HepG2 (cell line): ENCODE results near the gene SP3. TPM values are rescaled to one million over a fixed set of nuclear protein-coding genes. Genes with fewer than 3 reads are reported as not detected.

Experiments
- ATAC-seq: fragments of 200-7000 bp; cut with Tn5 transposase; 3 replicates; pipeline ENCODE4 v1.9.1; 2020; ENCODE audit warnings: mild to moderate bottlenecking, moderate library complexity
- BruUV-seq: library from RNA; stranded (reverse); fragments of 400-500 nt; replicated peaks from 2 replicates; lab custom pipeline; 2021; lab: Mats Ljungman, UMichigan
- CTCF ChIA-PET: fragments of 300-600 bp; formaldehyde crosslinking; extraction: SDS; loops from one replicate; lab custom pipeline; 2021; ENCODE audit warnings: low total read pairs, inconsistent platforms, low intra/inter-chr PET ratio; lab: Yijun Ruan, JAX
- POLR2A ChIA-PET: fragments of 350-600 bp; sonication (Branson Sonifier 250); formaldehyde crosslinking; loops from one replicate; lab custom pipeline; 2020; ENCODE audit warnings: antibody characterized with exemption, inconsistent platforms; lab: Yijun Ruan, JAX
- DNase-seq: peaks from one replicate; pipeline ENCODE4 v3.0.0-alpha.2; 2015; ENCODE audit warnings: low spot score
- FAIRE-seq: peaks from 3 replicates; lab custom pipeline; 2011; peaks lifted over from hg19 to GRCh38; lab: Jason Lieb, UNC
- H2AFZ ChIP-seq: one replicate; pipeline ENCODE4 v1.6.1; 2011; ENCODE audit warnings: low read length, inconsistent platforms
- H3K27ac ChIP-seq: fragments of 300-600 bp; 3 replicates; pipeline ENCODE4 v1.8.0; 2011; ENCODE audit warnings: mixed run types, mild to moderate bottlenecking, mixed read lengths, low read length, inconsistent platforms; ENCODE audit not compliant: insufficient read depth; ENCODE audit errors: extremely low read length
- H3K27me3 ChIP-seq, 2 experiments: fragments of 200-600 bp in 1 of 2; 2 replicates in 1 of 2; 3 replicates in 1 of 2; pipeline versions ENCODE4 v1.6.0 to v1.8.0; 2011; ENCODE audit warnings: low read length in 2 of 2, mild to moderate bottlenecking in 2 of 2, moderate library complexity in 2 of 2, inconsistent platforms in 1 of 2; ENCODE audit not compliant: insufficient read depth in 2 of 2, control insufficient read depth in 1 of 2
- H3K36me3 ChIP-seq, 2 experiments: fragments of 200-600 bp in 1 of 2; replicated peaks in 1 of 2; 2 replicates in 1 of 2; 3 replicates in 1 of 2; pipeline versions ENCODE4 v1.5.1 to v1.8.0; 2011; ENCODE audit warnings: low read length in 2 of 2, inconsistent platforms in 1 of 2; ENCODE audit not compliant: insufficient read depth in 2 of 2, control insufficient read depth in 1 of 2
- H3K4me1 ChIP-seq: 2 replicates; pipeline ENCODE4 v1.5.1; 2012; ENCODE audit warnings: low read length, inconsistent platforms; ENCODE audit not compliant: insufficient read depth
- H3K4me2 ChIP-seq: 2 replicates; pipeline ENCODE4 v1.6.0; 2011; ENCODE audit warnings: low read depth, low read length, inconsistent platforms
- H3K4me3 ChIP-seq, 3 experiments: fragments of 200-600 bp in 1 of 3; sonication (generic), shearing (Covaris generic) in 1 of 3; replicated peaks in 1 of 3; 2 replicates each; pipeline ENCODE4 v1.5.1; 2011 to 2016; ENCODE audit warnings: low read length in 3 of 3, inconsistent platforms in 2 of 3, low read depth in 2 of 3, mild to moderate bottlenecking in 2 of 3, control low read depth in 1 of 3, mixed read lengths in 1 of 3; ENCODE audit not compliant: insufficient read depth in 1 of 3
- H3K79me2 ChIP-seq: one replicate; pipeline ENCODE4 v1.6.1; 2011; ENCODE audit warnings: low read length, inconsistent platforms; ENCODE audit not compliant: insufficient read depth
- H3K9ac ChIP-seq: 2 replicates; pipeline ENCODE4 v1.6.0; 2011; ENCODE audit warnings: mild to moderate bottlenecking, low read depth, low read length, inconsistent platforms; ENCODE audit not compliant: insufficient read depth
- H3K9me3 ChIP-seq: 2 replicates; pipeline ENCODE4 v1.5.1; 2012; ENCODE audit warnings: mild to moderate bottlenecking, low read length
- H4K20me1 ChIP-seq: 2 replicates; pipeline ENCODE4 v1.6.0; 2011; ENCODE audit warnings: inconsistent platforms, mild to moderate bottlenecking, low read length, moderate library complexity; ENCODE audit not compliant: insufficient read depth
- ARNT2 ChIP-seq: sonication (generic); formaldehyde crosslinking; IDR thresholded peaks from 2 replicates; pipeline ENCODE4 v1.8.0; 2022; ENCODE audit warnings: mild to moderate bottlenecking, low read depth, missing genetic modification reagents, moderate library complexity
- ELK4 ChIP-seq: sonication (generic); formaldehyde crosslinking; IDR thresholded peaks from 2 replicates; pipeline ENCODE4 v1.9.0; 2021; ENCODE audit warnings: missing genetic modification reagents, borderline replicate concordance
- MYNN ChIP-seq: sonication (generic); formaldehyde crosslinking; IDR thresholded peaks from 2 replicates; pipeline ENCODE4 v1.4.0; 2020; ENCODE audit warnings: mild to moderate bottlenecking, low read depth, missing genetic modification reagents
- MYPOP ChIP-seq: sonication (generic); formaldehyde crosslinking; IDR thresholded peaks from 2 replicates; pipeline ENCODE4 v1.8.1; 2023; ENCODE audit warnings: mild to moderate bottlenecking, moderate library complexity, missing genetic modification reagents
- PREB ChIP-seq: sonication (generic); formaldehyde crosslinking; IDR thresholded peaks from 2 replicates; pipeline ENCODE4 v1.4.0; 2020; ENCODE audit warnings: missing genetic modification reagents
- RBM39 ChIP-seq: fragments of 200-400 bp; formaldehyde crosslinking; IDR thresholded peaks from one replicate; pipeline ENCODE4 v1.6.1; 2018; ENCODE audit warnings: antibody characterized with exemption, mild to moderate bottlenecking, low read depth, low read length; ENCODE audit not compliant: poor library complexity, severe bottlenecking
- SRSF9 ChIP-seq: fragments of 200-400 bp; formaldehyde crosslinking; IDR thresholded peaks from 2 replicates; pipeline ENCODE4 v1.6.1; 2018; ENCODE audit warnings: borderline replicate concordance, mild to moderate bottlenecking, low read depth, low read length; ENCODE audit not compliant: insufficient read depth, poor library complexity, severe bottlenecking
- ZBTB33 ChIP-seq: sonication (generic); formaldehyde crosslinking; IDR thresholded peaks from 2 replicates; pipeline ENCODE4 v1.4.0; 2020; ENCODE audit warnings: missing genetic modification reagents
- ZNF333 ChIP-seq: sonication (generic); formaldehyde crosslinking; IDR thresholded peaks from 2 replicates; pipeline ENCODE4 v1.4.0; 2020; ENCODE audit warnings: mild to moderate bottlenecking, missing genetic modification reagents, borderline replicate concordance
- ZNF609 ChIP-seq: sonication (generic); formaldehyde crosslinking; IDR thresholded peaks from 2 replicates; pipeline ENCODE4 v1.4.0; 2020; ENCODE audit warnings: mild to moderate bottlenecking, missing genetic modification reagents, borderline replicate concordance
- WGBS: methylation state at CpG from one replicate; pipeline ENCODE4 v1.1.6; 2017; ENCODE audit warnings: low lambda C conversion rate; 5-methylcytosine and 5-hydroxymethylcytosine counted together
- in situ Hi-C: cut with HindIII; loops from 2 replicates; pipeline ENCODE4 v1.10.0; 2017; ENCODE audit warnings: low pct_unique_long_range_greater_than_20kb; ENCODE audit not compliant: extremely low pct_ligation_motif_present
- intact Hi-C: fragments of 100-400 bp; cut with micrococcal nuclease; formaldehyde crosslinking; loops from one replicate; pipeline ENCODE4 v1.10.0; 2022; ENCODE audit not compliant: unreplicated experiment
- polyA plus RNA-seq, 8 experiments: library from polyadenylated mRNA; depleted of rRNA in 3 of 8; stranded (reverse) in 7 of 8; unstranded in 1 of 8; fragments of >200 nt; fragmentation: Illumina TruSeq in 4 of 8; extraction: Trizol in 4 of 8; gene quantifications; 2 replicates each; pipeline versions ENCODE4 v1.2.1 to v1.2.3, GENCODE V29; 2011 to 2016; ENCODE audit warnings: low read depth in 4 of 8, missing spikeins in 1 of 8, mixed read lengths in 1 of 8; ENCODE audit not compliant: insufficient read depth in 1 of 8
- total RNA-seq, 5 experiments: library from RNA; depleted of rRNA; stranded (reverse); fragments of >200 nt; fragmentation: Illumina TruSeq; extraction: Trizol; gene quantifications; 2 replicates each; pipeline ENCODE4 v1.2.3, GENCODE V29; 2016; ENCODE audit warnings: low read depth in 1 of 5

The SP3 gene
- total and polyA plus RNA-seq, 2 of the 13 experiments (the other 11 are each of a cell fraction or from before 2014, with no cell fraction given), result 57.3 to 132 TPM

- ChIA-PET POLR2A (no interaction called here), CTCF (no interaction called here)
- Histone ChIP-seq H4K20me1 (no peaks in the 10 kb centered on the region), H3K4me2 (no peak overlapping the region), H3K27ac (no peak overlapping the region), H3K4me3 (no peak overlapping the region), H3K4me1 (peaks cover 59% of the 10 kb centered on the region), H2AFZ (no peak overlapping the region), H3K79me2 (peaks cover 16% of the 10 kb centered on the region), H3K9me3 (no peaks in the 10 kb centered on the region), H3K27me3 (no peaks in the 10 kb centered on the region; a peak in 1 of 5 replicates), H3K36me3 (no peaks in the 10 kb centered on the region), H3K9ac (no peak overlapping the region)
- DNase-seq, result no peak
- intact Hi-C loops, result loop anchor here (5.0 kb wide), 2 partner anchors 74 to 374 kb away; no protein-coding TSS in a partner anchor
- FAIRE-seq, result no peak
- in situ Hi-C loops, result no loop called here
- 93% methylated on average over 6 of the region's 6 CpGs for WGBS
- no TSS peak for BruUV-seq
- no peak for ATAC-seq
- no peak for TF ChIP-seq RBM39
- TF ChIP-seq MYPOP (CRISPR knock-in tag), result no peak
- TF ChIP-seq ZNF609 (CRISPR knock-in tag), result no peak
- TF ChIP-seq MYNN (CRISPR knock-in tag), result no peak
- no peak for TF ChIP-seq PREB (CRISPR knock-in tag)
- no peak for TF ChIP-seq ZBTB33
- TF ChIP-seq SRSF9, result no peak
- no peak for TF ChIP-seq ARNT2
- TF ChIP-seq ELK4 (CRISPR knock-in tag), result no peak
- TF ChIP-seq ZNF333, result no peak
Observed at GRCh38 chr2:173968551-173968950, 3.4 kb upstream of the SP3 start.
